ENCODE data around the gene MID1.

MID1 gene

GRCh38 chrX:10416424-10416823, 204.0 kb downstream of the MID1 start:
- no peak for DNase-seq

DNA sequence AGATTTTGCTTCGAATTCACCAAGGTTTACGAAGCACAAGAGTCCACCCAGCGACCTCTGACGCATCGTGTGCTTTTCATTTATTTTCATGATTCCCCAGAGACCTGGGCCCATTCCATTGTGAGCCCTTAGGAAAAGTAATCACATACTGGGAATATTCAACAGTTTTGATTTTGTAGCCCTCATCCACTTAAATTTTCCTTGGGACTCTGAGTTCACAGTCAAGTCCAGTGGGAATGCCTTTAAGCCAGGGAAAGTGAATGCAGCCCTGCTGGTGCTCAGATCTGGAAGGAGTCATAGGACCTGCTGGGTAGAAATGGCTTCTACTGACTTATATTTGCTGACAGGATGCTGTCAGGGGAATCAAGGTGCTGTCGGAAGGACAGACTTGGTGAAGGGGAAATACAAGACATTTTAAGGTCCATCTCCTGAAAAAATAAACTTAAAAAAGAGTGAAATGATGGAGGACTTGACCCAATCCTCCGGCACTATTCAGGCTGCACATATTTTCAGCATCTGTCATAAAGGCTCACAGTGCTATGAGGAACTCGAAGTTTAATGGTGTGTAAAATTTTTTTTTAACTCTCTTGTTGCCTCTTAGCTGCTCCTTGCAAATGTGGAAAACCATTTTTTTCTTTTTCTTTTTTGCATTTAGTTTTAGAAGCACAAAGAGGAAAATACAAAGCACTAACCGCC, 204.9 kb downstream of the MID1 start:
- no peak for DNase-seq

- DNase-seq, result no peak
These were observed 205.5 kb downstream of the MID1 start for GRCh38 chrX:10414862-10415261.

DNA sequence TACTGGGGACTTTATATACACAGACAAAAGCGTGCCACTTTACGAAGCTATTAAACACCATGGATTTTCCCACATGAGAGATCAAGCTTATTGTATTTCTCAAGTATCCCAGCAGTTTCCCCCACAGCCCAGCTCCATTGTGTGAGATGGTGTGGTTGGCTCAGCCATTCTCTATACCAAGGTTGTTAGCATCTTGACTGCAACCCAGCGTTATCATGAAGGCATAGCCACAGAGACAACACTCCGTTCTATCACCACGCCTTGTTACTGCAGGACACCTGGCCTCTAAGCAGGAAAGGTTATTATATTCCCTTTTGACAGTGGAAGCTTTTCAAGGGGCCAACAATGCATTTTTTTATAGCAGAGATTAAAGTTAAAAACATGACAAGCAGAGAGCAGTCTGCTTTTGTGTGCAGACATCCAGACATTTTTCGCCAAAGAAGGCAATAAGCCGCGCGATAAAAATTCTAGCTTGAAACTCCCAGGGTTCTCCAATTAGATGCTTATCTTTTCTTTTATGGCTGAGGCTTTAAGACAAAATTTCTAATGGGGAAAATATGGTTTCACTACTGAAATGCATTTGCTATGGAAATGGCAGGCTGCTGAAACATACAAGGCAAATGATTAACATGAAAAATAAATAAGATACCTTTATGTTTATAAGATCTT, 206.1 kb downstream of the MID1 start:
- DNase-seq, result no peak

DNA sequence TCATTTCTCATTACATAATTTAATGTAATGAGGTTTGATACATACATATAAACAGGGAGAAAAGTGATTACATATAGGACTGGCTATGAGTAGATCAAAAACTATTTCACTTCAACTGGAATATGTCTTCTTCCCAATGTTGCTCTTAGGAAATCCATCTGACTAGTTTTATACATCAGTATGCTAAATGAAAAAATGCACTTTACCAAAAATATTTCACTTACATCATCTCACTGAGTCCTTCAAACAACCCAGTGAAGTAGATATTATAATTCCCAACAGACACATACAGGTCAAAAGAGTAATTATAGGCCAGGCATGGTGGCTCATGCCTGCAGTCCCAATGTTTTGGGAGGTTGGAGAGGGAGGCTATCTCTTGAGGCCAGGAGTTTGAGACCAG, 215.9 kb downstream of the MID1 start:
- no peak for DNase-seq

GRCh38 chrX:10401239-10401638, 219.1 kb downstream of the MID1 start:
- DNase-seq, result no peak

GRCh38 chrX:10399043-10399741, 221.2 kb downstream of the MID1 start:
- no peak for DNase-seq

DNA sequence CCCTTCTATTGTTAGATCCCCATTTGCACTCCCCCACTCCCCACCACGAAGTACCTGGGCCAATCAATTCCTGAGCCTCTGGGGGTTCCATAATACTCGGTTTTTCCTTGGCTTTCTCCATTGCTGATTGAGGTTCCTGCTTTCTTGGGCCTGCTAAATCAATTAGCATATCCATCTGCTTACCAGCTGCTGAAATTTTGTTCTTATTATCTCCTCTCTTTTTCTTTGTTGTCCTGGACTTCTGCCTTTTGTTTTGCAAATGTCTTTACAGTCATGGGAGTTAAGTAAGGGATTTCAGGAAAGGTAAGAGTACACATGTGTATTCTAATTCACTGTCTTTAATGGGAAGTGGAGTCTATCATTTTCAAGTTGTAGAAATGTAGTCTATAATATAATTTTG, 222.2 kb downstream of the MID1 start:
- no peak for DNase-seq

DNA sequence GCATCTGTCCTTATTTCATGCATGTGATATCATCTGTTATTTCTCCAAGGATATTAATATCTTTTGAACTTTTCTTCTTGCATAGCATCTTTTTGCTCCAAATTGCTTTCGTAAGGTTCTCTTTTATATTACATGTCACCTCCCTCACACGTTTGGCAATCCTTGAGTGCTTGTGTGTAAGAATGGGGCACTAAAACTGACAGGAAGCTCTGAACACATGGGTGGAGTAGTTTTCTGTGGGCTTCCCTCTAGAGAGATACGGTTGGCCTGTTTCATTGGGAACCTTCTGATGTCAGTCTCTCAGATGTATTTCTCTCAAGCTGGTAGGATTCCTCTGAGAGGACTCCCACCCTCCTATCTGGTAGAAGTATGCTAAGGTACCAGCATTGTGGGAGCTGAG, 223.0 kb downstream of the MID1 start:
- no peak for DNase-seq

DNA sequence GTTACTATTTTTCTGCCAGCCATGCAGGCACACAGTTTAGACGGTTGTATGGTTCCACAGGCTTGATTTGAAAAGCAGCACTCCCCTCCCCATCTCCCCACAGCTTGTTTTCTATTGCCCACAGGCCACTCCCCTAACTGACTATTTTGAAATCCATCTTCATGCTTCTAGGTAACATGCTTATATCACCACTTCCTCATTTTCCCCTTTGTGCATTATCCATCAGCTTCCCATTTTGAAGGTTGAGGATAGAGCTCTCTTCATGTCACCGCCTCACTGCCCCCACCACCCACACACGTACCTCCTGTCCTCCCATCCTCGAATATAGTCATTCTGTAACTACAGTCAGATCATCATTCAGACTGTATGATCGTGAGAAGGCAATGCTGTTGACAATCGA, 224.7 kb downstream of the MID1 start:
- no peak for DNase-seq

Data from CD4-positive, alpha-beta T cell treated with Interleukin-21 for 1 hour (primary cell).